Inflammatory macrophage treated with lipopolysaccharide for 4 hours (primary cell): ENCODE measurements around the gene ADAT2.
A peak's percentile ranks its signal among the peaks of the same experiment; 100 is the strongest.
"Not testable (repeated sequence)": the region's sequence is repeated elsewhere in the genome, so short reads cannot be mapped to it uniquely, and the experiment has no call there.

Experiments
- DNase-seq: peaks from one replicate; pipeline ENCODE4 v3.0.0-alpha.2; 2020

Gene ADAT2

DNA sequence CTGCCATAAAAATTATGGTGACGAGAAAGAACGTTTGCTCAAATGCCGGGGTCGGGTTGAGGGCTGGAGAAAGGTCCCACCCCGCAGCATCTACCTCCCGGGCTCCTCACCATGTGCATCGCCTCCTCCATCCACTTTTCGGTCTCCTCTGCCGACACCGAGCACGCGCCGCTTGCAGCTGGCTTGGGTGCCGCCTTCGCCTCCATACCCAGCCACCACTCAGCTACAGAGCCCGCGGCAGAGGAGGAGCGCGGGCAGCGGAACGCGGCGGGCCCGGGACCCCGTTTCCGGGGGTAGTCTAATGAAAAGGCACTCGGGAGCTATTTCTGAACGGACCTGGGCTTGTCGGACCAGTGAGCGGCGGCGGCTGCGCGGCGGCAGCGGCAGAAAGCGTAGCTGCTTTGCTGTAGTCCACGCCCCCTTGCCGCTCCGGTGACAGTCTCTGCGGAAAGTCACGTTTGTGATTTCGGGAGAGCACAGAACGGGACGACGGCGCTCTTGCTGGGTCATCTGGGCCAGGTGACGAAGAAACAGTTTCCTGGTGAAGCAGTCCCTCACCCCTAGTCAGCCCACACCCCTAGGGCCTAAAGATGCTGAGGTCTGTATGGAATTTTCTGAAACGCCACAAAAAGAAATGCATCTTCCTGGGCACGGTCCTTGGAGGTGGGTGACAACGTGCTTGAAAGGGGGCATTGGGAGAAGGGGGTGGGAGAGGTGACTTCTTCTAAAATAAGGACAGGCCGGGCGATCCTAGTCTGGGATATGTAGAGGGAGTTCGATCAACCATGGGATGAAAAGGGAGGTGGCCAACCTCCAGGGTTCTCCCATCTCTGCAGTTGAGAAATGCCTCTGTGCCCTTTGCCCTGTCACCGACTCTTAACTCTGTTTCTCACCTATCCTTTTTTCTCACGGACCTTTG is at the start of gene ADAT2, which contains the start of gene PEX3:
Gene ADAT2 (minus strand): TSS at position 243 of the 919 bp plus-strand sequence. CDS start 37 bp downstream, at position 206.
Gene PEX3 (plus strand): TSS at position 353 of the 919 bp plus-strand sequence. CDS start 238 bp downstream, at position 591.
- DNase-seq = peak; percentile 95

DNA sequence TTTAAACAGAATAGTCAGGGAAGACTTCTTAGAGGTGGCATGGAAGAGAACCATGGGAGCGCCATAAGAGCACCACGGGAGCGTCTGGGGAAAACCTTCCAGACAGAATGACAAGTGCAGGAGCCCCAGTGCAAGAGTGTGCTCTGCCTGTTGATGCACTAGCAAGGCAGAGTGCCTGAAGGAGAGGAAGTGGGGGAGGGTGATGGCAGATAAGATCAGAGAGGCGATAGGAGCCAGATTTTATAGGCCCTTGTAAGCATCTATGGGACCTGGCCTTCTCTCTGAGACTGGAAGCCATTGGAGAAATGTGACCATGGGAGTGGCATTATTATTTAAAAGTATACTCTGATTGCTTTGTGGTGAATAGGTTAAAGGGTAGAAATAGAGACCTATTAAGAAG is 47.9 kb upstream of the ADAT2 start:
- DNase-seq = no peak

DNA sequence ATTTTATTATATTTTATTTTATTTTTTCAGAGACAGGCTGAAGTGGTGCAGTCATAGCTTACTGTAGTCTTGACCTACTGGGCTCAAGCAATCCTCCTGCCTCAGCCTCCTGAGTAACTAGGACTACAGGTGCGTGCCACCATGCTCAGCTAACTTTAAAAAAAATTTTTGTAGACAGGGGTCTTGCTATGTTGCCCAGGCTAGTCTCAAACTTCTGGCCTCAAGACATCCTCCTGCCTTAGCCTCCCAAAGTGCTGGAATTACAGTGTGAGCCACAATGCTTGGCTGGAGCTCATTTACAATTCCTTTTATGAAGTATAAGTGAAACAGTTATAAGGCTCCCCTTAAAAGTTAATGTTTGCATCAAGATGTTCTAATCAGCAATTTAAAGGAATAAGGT is 46.5 kb upstream of the ADAT2 start:
- no peak for DNase-seq

DNA sequence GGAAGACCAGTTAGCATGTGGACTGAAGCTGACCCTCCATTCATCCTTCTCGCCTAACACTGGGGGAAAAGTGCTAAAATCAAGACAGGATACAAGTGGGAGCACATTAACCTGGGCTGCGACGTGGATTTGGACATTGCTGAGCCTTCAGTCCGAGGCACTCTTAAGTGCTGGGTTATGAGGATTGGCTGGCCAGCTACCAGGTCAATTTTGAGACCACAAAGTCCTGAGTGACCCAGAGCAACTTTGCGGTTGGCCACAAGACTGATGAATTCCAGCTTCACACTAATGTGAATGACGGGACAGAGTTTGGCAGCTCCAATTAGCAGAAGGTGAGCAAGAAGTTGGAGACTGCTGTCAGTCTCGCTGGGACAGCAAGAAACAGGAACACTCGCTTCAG is 40.3 kb upstream of the ADAT2 start:
- no peak for DNase-seq

DNA sequence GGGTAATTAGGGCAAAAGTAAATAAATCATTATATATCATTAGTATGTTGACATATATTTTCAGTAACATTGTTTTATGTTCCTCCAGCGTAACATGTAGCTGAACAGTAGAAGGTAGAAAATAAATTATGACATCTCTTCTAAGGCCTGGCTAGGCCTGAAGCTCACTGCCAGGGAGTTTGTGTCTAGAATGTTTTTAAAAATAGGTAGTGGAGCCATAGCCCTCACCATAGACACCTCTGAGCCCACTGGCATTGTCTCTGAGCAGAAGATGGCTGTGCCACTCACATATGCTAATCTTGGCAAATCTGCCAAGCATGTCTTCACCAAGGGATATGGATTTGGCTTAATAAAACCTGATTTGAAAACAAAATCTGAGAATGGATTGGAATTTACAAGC is 39.7 kb upstream of the ADAT2 start:
- DNase-seq = no peak

DNA sequence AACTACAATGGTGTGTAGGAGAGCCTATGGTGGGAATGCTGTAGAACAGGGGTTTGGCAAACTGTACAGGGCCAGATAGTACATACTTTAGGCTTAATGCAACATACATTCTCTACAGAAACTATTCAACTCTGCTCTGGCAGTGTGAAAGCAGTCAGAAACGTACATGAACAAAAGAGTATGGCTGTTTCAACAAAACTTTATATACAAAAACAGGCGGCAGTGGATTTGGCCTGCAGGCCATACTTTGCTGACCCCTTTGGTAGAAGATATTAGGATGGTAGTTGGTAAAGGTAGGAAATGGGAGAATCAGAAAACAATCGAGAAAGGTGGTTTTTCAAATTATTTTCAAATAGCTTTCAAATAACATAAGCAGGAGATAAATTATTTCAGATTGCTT is 36.3 kb upstream of the ADAT2 start:
- DNase-seq = no peak

DNA sequence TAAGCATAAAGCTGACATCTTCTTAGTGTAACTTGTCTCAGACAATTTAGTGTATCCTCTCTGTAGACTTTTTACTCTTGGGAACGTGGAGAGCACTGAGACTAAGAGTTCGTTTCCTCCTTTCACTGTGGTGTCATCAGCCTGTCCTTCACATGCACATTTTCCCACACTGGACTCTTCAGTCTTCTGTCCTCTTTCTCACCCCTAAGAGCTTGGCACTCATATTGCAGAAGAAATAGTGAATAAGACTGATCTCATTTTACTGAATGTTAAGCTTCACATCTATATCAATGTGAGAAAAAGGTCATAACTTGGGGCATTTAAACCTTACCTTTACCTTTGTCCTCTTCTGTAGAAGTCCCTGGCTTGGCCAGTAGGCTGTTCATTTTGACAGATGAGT is 35.5 kb upstream of the ADAT2 start:
- DNase-seq = no peak

DNA sequence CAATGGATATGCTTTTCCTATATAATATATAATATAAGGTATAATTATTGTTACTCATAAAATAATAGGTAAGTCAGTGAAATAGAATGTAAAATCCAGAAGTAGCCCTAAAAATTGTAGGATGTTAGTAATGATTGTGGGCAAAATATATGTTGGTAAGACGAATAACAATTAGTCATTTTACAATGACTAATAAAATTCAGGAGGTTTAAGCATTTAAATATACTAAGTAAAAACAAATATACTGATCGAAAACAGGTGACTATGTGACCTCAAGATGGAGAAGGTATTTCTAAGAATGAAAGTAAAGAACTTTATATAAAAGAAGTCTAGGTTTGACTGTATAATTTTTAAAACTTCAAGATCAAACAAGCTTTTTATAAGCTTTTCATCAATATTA is 32.1 kb upstream of the ADAT2 start:
- no peak for DNase-seq

DNA sequence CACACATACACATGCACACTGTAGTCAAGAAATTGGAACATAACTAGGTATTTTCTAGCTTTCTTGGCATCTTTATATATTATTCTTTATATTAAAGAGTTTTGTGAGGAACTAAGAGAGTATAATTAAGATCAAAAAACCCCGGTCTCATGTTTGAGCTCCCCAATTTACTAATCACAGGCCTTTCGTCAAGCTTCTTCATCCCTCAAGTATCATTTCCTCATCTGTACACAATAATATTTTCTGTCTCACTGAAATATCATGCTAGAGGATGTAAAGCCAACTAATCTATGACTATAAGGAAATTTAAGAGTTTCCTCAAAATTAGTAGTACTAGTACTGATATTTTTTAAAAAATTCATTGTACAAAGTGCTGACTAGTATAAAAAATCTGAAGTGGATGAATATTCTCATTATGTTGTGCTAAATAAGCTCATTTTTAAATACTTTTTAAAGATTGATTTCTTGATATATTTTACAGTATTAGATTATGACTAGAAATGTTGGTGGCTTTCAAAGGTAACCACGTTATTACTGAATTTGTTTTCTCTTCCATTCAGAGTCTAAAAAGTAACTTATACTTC is 28.1 kb upstream of the ADAT2 start:
- DNase-seq = peak; percentile 5

DNA sequence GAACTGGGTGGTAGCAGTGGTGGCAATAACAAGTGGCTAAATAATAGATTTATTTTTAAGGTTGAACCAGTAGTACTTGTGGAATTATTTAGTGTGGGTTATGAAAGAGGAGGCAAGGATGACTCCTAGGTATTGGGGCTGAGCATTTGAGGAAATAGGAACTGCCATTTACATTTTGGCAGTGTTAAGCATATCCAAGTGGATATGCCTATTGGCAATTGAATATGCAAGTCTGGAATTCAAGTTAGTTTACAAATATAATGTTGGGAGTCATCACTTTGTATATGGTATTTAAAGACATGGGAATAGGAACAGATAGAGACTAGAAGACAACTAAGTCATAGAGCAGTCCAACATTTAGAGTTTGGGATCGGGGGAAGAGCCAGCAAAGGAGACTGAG is 26.1 kb upstream of the ADAT2 start:
- DNase-seq = no peak

DNA sequence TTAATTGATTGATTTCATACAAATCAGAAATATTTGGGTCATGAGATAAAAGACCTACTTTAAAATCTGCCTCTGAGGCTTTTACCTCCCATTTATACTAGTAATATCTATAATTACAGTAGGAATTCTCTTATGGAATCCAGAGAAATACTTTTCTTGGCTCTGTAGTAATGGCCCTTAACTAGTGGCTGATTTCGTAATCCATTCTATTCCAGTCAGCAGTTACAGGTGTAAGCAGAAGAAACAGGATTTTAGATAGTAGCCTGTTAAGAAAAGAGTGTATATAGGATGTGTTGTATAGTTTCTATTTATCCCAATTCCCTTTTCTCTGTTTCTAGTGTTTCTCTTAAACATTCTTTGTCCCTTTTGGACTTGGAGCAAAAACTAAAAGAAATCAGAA is 21.3 kb upstream of the ADAT2 start:
- no peak for DNase-seq

DNA sequence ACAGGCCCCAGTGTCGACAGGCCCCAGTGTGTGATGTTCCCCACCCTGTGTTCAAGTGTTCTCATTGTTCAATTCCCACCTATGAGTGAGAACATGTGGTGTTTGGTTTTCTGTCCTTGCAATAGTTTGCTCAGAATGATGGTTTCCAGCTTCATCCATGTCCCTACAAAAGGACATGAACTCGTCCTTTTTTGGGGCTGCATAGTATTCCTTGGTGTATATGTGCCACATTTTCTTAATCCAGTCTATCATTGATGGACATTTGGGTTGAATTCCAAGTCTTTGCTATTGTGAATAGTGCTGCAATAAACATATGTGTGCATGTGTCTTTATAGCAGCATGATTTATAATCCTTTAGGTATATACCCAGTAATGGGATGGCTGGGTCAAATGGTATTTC is 18.3 kb upstream of the ADAT2 start:
- DNase-seq = not testable (repeated sequence)

DNA sequence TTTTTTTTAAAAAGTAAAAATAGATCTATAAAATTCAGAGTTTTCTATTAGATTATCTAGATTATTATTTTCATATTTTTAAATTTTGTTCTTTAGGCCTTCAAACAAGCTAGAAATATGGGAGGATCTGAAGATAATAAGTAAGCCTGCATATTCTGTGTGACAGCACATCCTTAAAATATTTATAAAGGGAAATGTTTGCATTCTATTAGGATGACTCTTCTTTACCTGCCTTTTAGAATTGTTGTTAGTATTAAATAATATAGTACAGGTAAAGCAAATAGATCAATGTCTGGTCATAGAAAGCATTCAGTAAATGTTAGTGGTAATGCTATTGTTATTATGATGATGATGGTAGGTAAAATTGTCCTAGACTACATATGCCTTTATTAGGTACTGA is 17.5 kb upstream of the ADAT2 start:
- no peak for DNase-seq

DNA sequence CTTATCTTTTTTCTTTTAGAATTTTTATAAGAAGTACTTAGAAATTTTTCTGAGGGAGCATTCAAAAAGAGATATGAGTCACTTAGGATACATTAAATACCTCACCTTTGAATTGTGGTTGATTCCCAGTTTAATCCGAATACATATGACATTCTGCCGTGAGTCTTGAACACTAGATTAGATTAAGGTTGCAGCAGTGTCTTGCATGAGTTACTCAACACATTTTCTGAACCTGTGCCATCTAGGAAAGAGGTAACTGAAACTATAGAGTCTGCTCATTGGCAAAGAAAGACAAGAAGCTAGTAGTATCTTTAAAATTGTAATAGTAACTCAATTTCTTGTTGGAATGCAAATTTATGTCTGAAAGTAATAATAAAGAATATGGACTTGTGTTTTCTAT is 15.1 kb upstream of the ADAT2 start:
- no peak for DNase-seq

DNA sequence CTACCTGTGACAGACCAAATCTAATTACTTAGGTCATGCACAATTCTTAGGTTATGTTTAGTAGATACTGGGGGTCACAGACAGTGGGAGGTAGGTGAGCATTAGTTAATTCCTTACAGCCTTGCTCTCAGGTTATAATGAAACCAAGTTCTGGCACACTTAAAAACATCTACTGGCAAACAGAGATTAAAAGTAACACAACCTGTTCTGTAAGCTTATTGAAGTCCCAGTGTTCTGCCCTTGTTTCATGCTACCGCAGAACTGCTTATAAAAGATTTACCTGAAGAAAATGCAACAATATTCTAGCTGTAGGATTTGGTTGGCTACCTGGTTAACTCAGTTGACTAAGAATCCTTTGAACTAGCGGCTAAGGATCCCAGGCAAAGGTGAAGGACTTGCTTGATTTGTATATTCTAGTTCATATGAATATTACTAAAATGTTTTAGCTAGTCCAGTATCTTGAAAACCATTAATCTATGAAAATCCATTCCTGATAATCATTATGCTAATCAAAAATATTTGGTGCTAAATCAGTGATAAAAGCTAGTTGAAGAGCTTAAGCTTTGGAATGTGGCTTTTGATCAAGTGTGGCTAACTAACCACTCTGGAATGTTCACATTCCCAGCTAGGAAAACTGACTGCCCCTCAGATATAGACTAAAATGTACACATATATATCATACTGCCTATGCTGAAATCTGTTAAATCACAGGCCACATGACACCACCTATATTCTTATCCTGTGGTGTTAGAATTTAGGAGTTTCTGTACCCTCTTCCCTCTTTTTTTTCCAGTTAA is 7.3 kb upstream of the ADAT2 start:
- no peak for DNase-seq

DNA sequence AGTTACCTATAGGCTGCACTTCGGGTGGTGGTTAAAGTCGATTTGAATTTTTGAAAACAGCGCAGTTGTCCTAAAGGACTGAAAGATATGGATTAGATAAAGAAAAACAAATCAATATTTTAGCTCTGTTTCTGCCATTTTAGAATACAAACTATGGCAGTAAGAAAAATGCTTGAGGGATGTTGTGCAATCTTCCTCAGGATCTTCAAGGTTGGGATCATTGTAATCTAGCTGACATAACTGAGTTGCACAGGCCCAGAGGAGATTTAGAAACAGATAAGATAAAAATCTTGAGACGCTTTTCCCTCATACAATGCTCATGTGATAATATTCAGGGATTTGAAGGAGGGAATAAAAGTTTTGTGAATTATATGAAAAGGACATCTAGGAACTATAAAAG is 1.0 kb upstream of the ADAT2 start:
- peak; percentile 12 for DNase-seq

DNA sequence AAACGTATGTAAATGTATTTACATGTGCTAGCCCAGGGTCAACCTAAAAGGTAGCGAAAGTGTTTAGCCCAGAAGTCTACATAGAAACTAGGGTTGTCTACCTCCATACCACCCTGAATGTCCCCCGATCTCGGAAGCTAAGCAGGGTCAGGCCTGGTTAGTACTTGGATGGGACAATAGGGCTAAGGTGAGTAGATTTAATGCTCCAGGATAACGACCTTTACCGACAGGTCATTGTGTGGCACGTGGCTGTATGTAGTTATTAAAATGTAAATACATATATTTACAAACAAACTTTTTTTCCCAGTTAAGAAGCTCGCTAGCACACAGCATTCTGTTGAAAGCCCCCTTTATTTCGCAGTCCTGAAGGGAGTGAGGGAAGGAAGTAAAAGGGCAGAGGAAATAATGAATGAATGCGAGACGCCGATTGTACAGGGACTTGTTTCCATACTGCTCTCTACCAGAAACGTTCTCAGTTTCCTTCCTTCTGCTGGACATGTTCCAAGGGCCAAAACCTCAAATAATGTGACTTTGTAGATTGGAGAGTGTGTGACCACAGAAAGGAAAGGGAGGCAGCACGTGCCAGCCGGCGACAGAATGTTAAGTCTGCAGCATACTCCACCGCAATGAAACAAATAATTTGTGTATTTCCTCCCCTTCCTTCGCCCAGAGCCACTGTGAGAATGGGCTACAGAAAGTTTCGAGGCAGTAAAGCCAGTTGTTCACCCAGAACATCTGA is 612 bp downstream of the ADAT2 start:
- DNase-seq = no peak

DNA sequence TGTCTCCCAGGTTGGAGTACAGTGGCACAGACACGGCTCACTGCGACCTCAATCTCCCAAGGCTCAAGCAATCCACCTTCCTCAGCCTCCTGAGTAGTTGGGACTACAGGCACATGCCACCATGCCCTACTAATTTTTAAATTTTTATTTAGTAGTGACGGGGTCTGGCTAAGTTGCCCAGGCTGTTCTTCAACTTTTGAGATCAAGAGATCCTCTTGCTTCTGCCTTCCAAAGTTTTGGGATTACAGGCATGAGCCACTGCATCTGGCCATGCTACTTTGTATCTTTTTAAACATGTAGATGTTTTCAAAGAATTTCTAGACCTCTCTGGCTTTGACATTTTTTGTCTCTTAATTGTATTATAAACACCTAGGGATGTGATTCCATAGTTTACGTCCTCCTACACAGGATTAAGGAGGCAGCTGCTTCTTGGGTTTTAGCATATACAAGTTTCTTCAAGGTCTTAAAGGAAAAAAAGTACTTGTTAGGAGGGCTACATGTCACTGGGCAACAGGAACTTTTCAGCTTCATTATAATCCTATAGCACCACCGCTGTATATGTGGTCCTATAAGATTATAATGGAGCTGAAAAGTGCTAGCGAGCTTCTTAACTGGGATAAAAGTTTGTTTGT is 1.3 kb downstream of the ADAT2 start:
- DNase-seq = no peak

DNA sequence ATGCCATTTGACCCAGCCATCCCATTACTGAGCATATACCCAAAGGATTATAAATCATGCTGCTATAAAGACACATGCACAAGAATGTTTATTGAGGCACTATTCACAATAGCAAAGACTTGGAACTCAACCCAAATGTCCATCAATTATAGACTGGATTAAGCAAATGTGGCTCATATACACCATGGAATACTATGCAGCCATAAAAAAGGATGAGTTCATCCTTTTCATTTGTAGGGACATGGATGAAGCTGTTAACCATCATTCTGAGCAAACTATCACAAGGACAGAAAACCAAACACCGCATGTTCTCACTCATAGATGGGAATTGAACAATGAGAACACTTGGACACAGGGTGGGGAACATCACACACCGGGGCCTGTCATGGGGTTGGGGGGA is 2.6 kb downstream of the ADAT2 start:
- DNase-seq = not testable (repeated sequence)

DNA sequence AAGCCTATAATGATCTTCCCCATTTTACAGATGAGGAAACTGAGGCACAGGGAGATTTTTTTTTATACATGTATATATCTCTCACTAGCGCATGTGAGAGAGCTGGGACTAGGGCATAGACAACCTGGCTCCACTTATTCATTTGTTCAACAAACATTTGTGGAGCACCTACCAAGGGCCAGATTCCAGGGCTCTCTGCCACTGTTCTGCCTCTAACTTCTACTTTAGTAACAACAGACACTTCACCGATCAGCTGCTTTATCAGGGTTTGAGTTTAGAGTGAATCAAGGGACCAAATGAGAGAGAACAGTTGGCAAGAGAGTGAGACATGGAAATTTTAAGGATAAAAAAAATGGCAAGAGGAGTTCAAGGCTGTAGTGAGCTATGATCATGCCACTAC is 7.4 kb downstream of the ADAT2 start:
- no peak for DNase-seq

DNA sequence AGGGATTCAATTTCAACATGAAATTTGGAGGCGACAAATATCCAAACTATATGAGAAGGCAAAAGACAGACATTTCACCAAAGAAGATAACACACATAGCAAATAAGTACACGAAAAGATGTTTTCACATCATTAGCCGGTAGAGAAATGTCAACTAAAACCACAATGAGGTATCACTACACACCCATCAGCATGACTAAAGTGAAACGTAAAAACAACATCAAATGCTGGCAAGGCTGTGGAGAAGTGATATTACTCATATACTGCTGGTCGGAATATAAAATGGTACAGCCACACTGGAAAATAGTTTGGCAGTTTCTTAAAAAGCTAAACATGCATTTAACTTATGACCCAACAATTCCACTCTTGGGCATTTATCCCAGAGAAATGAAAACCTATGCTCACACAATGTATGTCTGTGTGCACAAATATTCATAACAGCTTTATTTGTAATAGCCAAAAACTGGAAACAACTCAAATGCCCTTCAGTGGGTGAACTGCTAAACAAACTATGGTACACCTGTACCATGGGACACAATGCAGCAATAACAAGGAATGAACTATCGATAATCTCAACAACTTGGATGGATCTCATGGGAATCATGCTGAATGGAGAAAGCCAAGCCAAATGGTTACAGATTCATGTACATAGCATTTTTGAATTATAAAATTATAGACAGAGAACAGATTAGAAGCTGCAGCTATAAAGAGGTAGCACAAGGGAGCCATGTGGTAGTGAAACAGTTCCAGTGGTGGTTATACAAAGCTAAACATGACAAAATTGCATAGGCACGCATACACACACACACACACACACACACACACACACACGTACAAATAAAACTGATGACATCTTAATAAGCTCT is 8.6 kb downstream of the ADAT2 start:
- DNase-seq = no peak
